H9 (cell line): ENCODE results near the gene TFR2. TPM values are rescaled to one million over a fixed set of nuclear protein-coding genes. Genes with fewer than 3 reads are reported as not detected.
A peak's percentile ranks its signal among the peaks of the same experiment; 100 is the strongest.

ENCODE experiments used
- DNase-seq: peaks from one replicate; pipeline ENCODE4 v3.0.0-alpha.2; 2017
- H2AFZ ChIP-seq: one replicate; pipeline ENCODE4 v1.6.1; 2013; ENCODE audit warnings: mild to moderate bottlenecking, low read length, control low read depth, moderate library complexity
- H2AK5ac ChIP-seq: 2 replicates; pipeline ENCODE4 v1.6.1; 2013; ENCODE audit warnings: low read length, control low read depth, mixed read lengths; ENCODE audit not compliant: insufficient read length
- H2BK120ac ChIP-seq: one replicate; pipeline ENCODE4 v1.6.1; 2013; ENCODE audit warnings: low read depth, mild to moderate bottlenecking, low read length, control low read depth, inconsistent platforms; ENCODE audit not compliant: poor library complexity, severe bottlenecking
- H2BK12ac ChIP-seq: 2 replicates; pipeline ENCODE4 v1.6.1; 2013; ENCODE audit warnings: low read length, control low read depth, mixed read lengths, low read depth; ENCODE audit not compliant: insufficient read length
- H2BK15ac ChIP-seq: 2 replicates; pipeline ENCODE4 v1.6.1; 2013; ENCODE audit warnings: low read depth, low read length, control low read depth
- H2BK20ac ChIP-seq: one replicate; pipeline ENCODE4 v1.6.1; 2013; ENCODE audit warnings: low read depth, mild to moderate bottlenecking, low read length, control low read depth, inconsistent platforms; ENCODE audit not compliant: poor library complexity, severe bottlenecking
- H2BK5ac ChIP-seq: 2 replicates; pipeline ENCODE4 v1.6.1; 2013; ENCODE audit warnings: low read length, control low read depth, mixed read lengths; ENCODE audit not compliant: insufficient read length
- H3K14ac ChIP-seq: 2 replicates; pipeline ENCODE4 v1.6.1; 2013; ENCODE audit warnings: low read length, control low read depth; ENCODE audit not compliant: insufficient read depth
- H3K18ac ChIP-seq: 2 replicates; pipeline ENCODE4 v1.6.1; 2013; ENCODE audit warnings: low read depth, mild to moderate bottlenecking, mixed read lengths, low read length, control low read depth; ENCODE audit not compliant: insufficient read length
- H3K23ac ChIP-seq: 2 replicates; pipeline ENCODE4 v1.6.1; 2013; ENCODE audit warnings: low read length, control low read depth, mixed read lengths, low read depth; ENCODE audit not compliant: insufficient read length
- H3K23me2 ChIP-seq: 2 replicates; pipeline ENCODE4 v1.6.1; 2013; ENCODE audit warnings: low read depth, mild to moderate bottlenecking, mixed read lengths, low read length, control low read depth; ENCODE audit not compliant: insufficient read length, poor library complexity, severe bottlenecking
- H3K27ac ChIP-seq: 2 replicates; pipeline ENCODE4 v1.5.1; 2013; ENCODE audit warnings: low read length, control low read depth, mixed read lengths, low read depth; ENCODE audit not compliant: insufficient read length
- H3K27me3 ChIP-seq: 2 replicates; pipeline ENCODE4 v1.6.1; 2013; ENCODE audit warnings: low read length, control low read depth, inconsistent platforms; ENCODE audit not compliant: insufficient read depth
- H3K4ac ChIP-seq: 2 replicates; pipeline ENCODE4 v1.6.1; 2013; ENCODE audit warnings: low read depth, mild to moderate bottlenecking, control low read depth, inconsistent platforms, low read length, moderate library complexity
- H3K4me1 ChIP-seq: 2 replicates; pipeline ENCODE4 v1.6.1; 2013; ENCODE audit warnings: low read length, control low read depth, inconsistent platforms; ENCODE audit not compliant: insufficient read depth
- H3K4me2 ChIP-seq: 2 replicates; pipeline ENCODE4 v1.6.1; 2013; ENCODE audit warnings: low read length, control low read depth, mixed read lengths; ENCODE audit not compliant: insufficient read length, insufficient read depth
- H3K56ac ChIP-seq: 2 replicates; pipeline ENCODE4 v1.6.1; 2013; ENCODE audit warnings: low read depth, mild to moderate bottlenecking, mixed read lengths, low read length, control low read depth; ENCODE audit not compliant: insufficient read length
- H3K79me1 ChIP-seq: 2 replicates; pipeline ENCODE4 v1.6.1; 2013; ENCODE audit warnings: low read depth, mild to moderate bottlenecking, moderate library complexity, low read length, control low read depth, inconsistent platforms; ENCODE audit not compliant: insufficient read depth, poor library complexity, severe bottlenecking
- H3K79me2 ChIP-seq: 2 replicates; pipeline ENCODE4 v1.6.1; 2013; ENCODE audit warnings: low read length, control low read depth, inconsistent platforms; ENCODE audit not compliant: insufficient read depth
- H3K9ac ChIP-seq: 2 replicates; pipeline ENCODE4 v1.6.1; 2013; ENCODE audit warnings: low read length, control low read depth, mixed read lengths; ENCODE audit not compliant: insufficient read length; ENCODE audit errors: extremely low read depth
- H3K9me3 ChIP-seq: one replicate; pipeline ENCODE4 v1.6.1; 2013; ENCODE audit warnings: low read depth, low read length, inconsistent platforms; ENCODE audit not compliant: control insufficient read depth
- H3T11ph ChIP-seq: one replicate; pipeline ENCODE4 v1.6.1; 2013; ENCODE audit warnings: mild to moderate bottlenecking, low read length, control low read depth, inconsistent platforms
- H4K20me1 ChIP-seq: one replicate; pipeline ENCODE4 v1.6.1; 2013; ENCODE audit not compliant: control insufficient read depth, insufficient read length, insufficient read depth
- H4K5ac ChIP-seq: 2 replicates; pipeline ENCODE4 v1.6.1; 2013; ENCODE audit warnings: low read depth, mild to moderate bottlenecking, mixed read lengths, low read length, control low read depth; ENCODE audit not compliant: insufficient read length
- H4K8ac ChIP-seq: replicated peaks from 2 replicates; pipeline ENCODE4 v1.6.1; 2013; ENCODE audit warnings: low read length, control low read depth, mixed read lengths, low read depth; ENCODE audit not compliant: insufficient read length
- H4K91ac ChIP-seq: 2 replicates; pipeline ENCODE4 v1.6.1; 2013; ENCODE audit warnings: low read depth, mild to moderate bottlenecking, moderate library complexity, mixed read lengths, low read length, control low read depth; ENCODE audit not compliant: insufficient read length
- H3K27ac Mint-ChIP-seq, 3 experiments: 2 replicates in 2 of 3; 3 replicates in 1 of 3; pipeline ENCODE4 v1.8.0; 2020 to 2021; ENCODE audit warnings: mixed read lengths in 3 of 3, mild to moderate bottlenecking in 1 of 3, moderate library complexity in 1 of 3
- H3K27me3 Mint-ChIP-seq: 2 replicates; pipeline ENCODE4 v1.8.0; 2021; ENCODE audit warnings: low read depth, mild to moderate bottlenecking, moderate library complexity, mixed read lengths
- H3K36me3 Mint-ChIP-seq, 3 experiments: 2 replicates in 2 of 3; 3 replicates in 1 of 3; pipeline ENCODE4 v1.8.0; 2020 to 2021; ENCODE audit warnings: low read depth in 3 of 3, mixed read lengths in 3 of 3; ENCODE audit not compliant: insufficient read depth in 1 of 3
- H3K4me1 Mint-ChIP-seq, 2 experiments: 2 replicates each; pipeline ENCODE4 v1.8.0; 2020; ENCODE audit warnings: mixed read lengths in 2 of 2
- H3K4me3 Mint-ChIP-seq, 2 experiments: 2 replicates in 1 of 2; 3 replicates in 1 of 2; pipeline ENCODE4 v1.8.0; 2020 to 2021; ENCODE audit warnings: mild to moderate bottlenecking in 2 of 2, mixed read lengths in 2 of 2, moderate library complexity in 1 of 2
- H3K9me3 Mint-ChIP-seq, 2 experiments: 2 replicates in 1 of 2; 3 replicates in 1 of 2; pipeline ENCODE4 v1.8.0; 2020; ENCODE audit warnings: mild to moderate bottlenecking in 2 of 2, mixed read lengths in 2 of 2, moderate library complexity in 1 of 2
- CTCF ChIP-seq: fragments of 200-600 bp; sonication (generic); conservative IDR thresholded peaks from 3 replicates; pipeline ENCODE4 v1.8.0; 2021; ENCODE audit warnings: antibody characterized with exemption, mild to moderate bottlenecking
- WGBS: extraction: QIAGEN DNeasy Blood & Tissue Kit; methylation state at CpG from one replicate; pipeline ENCODE4 v1.1.7; 2013; ENCODE audit warnings: missing lambda C conversion rate, low lambda C conversion rate, mixed read lengths; ENCODE audit not compliant: insufficient read length; ENCODE audit errors: extremely low coverage; 5-methylcytosine and 5-hydroxymethylcytosine counted together
- total RNA-seq: library from RNA; stranded (reverse); gene quantifications from 2 replicates; pipeline ENCODE4 v1.2.1, GENCODE V29; 2021

The TFR2 gene
- total RNA-seq, 1 experiment from 2014 or later: 2.3 TPM

- H3K9me3 Mint-ChIP-seq: no peaks in the 10 kb centered on the region
- H3K27me3 ChIP-seq: no peaks in the 10 kb centered on the region
- no peak overlapping the region for H3K4ac ChIP-seq
- no peak for TF ChIP-seq CTCF
- no peak overlapping the region for H2BK5ac ChIP-seq
- H3K56ac ChIP-seq: no peak overlapping the region
- H3K36me3 Mint-ChIP-seq: peaks cover 8 to 15% (median 10%) of the 10 kb centered on the region in 3 experiments; a peak in 5 of 7 replicates
- H3K23ac ChIP-seq: no peak overlapping the region
- peaks cover 8% of the 10 kb centered on the region for H3K23me2 ChIP-seq
- H3K4me1 Mint-ChIP-seq: peaks cover 22 to 28% of the 10 kb centered on the region in 2 experiments
- peak; percentile 58 for DNase-seq
- H3K14ac ChIP-seq: no peak overlapping the region
- H3K27me3 Mint-ChIP-seq: peaks cover 7% of the 10 kb centered on the region
- H3K27ac ChIP-seq: no peak overlapping the region
- peak overlapping the region; percentile 78 to 88 (median 84) for H3K27ac Mint-ChIP-seq
- H2AFZ ChIP-seq: no peak overlapping the region
- no peak overlapping the region for H4K5ac ChIP-seq
- H4K8ac ChIP-seq: no peak overlapping the region
- no peak overlapping the region for H2BK120ac ChIP-seq
- peak overlapping the region; percentile 78 for H3K4me2 ChIP-seq
- no peaks in the 10 kb centered on the region for H3K9me3 ChIP-seq
- no peak overlapping the region for H3K9ac ChIP-seq
- H2AK5ac ChIP-seq: no peak overlapping the region
- WGBS: no CpG with 5 or more reads among the region's 23 CpGs
- H2BK12ac ChIP-seq: no peak overlapping the region
- H3K79me2 ChIP-seq: no peaks in the 10 kb centered on the region
- H3T11ph ChIP-seq: no peak overlapping the region
- H3K4me3 Mint-ChIP-seq: peak overlapping the region; percentile 49 to 98
- no peaks in the 10 kb centered on the region for H4K20me1 ChIP-seq
- no peak overlapping the region for H3K18ac ChIP-seq
- peaks cover 4% of the 10 kb centered on the region; the same call in 1 of the 2 replicates for H3K4me1 ChIP-seq
- no peak overlapping the region for H2BK15ac ChIP-seq
- H4K91ac ChIP-seq: no peak overlapping the region
- H3K79me1 ChIP-seq: no peaks in the 10 kb centered on the region
- no peak overlapping the region for H2BK20ac ChIP-seq
These were observed 58.0 kb downstream of the TFR2 start for GRCh38 chr7:100583132-100584053.
